Measurements from ENCODE around the gene MTOR. TPM values are rescaled to one million over a fixed set of nuclear protein-coding genes. Genes with fewer than 3 reads are reported as not detected.
"Not testable (repeated sequence)": the region's sequence is repeated elsewhere in the genome, so short reads cannot be mapped to it uniquely, and the experiment has no call there.

Gene MTOR
- total RNA-seq, 2 donors from 2014 or later, result 47.1 to 82.0 TPM

DNA sequence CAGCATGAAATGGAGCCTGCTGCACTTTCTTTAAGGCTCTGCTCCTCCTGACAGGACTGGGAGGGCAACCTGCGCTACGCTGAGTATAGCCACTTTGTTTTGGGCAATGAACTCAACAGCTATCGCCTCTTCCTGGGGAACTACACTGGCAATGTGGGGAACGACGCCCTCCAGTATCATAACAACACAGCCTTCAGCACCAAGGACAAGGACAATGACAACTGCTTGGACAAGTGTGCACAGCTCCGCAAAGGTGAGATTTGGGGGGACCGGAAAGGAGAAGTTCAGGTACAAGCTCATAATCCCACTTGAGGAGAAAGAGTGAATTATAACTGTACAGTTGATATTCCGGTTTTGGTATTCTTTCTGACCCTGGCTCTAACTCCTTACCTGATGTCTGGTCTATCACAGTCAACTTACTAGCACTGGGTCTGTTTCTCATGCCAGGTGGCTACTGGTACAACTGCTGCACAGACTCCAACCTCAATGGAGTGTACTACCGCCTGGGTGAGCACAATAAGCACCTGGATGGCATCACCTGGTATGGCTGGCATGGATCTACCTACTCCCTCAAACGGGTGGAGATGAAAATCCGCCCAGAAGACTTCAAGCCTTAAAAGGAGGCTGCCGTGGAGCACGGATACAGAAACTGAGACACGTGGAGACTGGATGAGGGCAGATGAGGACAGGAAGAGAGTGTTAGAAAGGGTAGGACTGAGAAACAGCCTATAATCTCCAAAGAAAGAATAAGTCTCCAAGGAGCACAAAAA, 67.8 kb downstream of the MTOR start:
- no peak for DNase-seq (ENCODE audit: low spot score)
- Mint-ChIP-seq H3K9me3 (no peaks in the 10 kb centered on the region), H3K27ac (no peak overlapping the region), H3K27me3 (no peaks in the 10 kb centered on the region), H3K36me3 (peaks cover 28% of the 10 kb centered on the region), H3K4me3 (no peak overlapping the region), H3K4me1 (ENCODE audit: low read depth in 2 of 2) (no peaks in the 10 kb centered on the region)
- ATAC-seq, result no peak

DNA sequence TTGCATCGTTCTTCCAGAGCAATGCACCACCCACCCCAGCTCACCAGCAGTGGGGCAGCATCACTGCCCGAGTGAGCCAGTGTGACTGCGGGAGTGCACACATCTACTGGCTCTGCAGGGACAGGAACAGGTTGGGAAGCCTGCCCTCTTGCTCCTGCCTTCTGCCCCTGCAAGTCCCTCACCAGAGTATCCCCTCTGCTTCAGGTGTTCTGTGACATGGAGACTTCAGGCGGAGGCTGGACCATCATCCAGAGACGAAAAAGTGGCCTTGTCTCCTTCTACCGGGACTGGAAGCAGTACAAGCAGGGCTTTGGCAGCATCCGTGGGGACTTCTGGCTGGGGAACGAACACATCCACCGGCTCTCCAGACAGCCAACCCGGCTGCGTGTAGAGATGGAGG, 69.0 kb downstream of the MTOR start:
- DNase-seq (ENCODE audit: low spot score) (no peak), ATAC-seq (no peak)
- Mint-ChIP-seq H3K4me3 (no peak overlapping the region), H3K9me3 (no peaks in the 10 kb centered on the region), H3K36me3 (peaks cover 19% of the 10 kb centered on the region), H3K4me1 (ENCODE audit: low read depth in 2 of 2) (peaks cover 0 to 5% of the 10 kb centered on the region in 2 donors), H3K27ac (no peak overlapping the region), H3K27me3 (no peaks in the 10 kb centered on the region)

DNA sequence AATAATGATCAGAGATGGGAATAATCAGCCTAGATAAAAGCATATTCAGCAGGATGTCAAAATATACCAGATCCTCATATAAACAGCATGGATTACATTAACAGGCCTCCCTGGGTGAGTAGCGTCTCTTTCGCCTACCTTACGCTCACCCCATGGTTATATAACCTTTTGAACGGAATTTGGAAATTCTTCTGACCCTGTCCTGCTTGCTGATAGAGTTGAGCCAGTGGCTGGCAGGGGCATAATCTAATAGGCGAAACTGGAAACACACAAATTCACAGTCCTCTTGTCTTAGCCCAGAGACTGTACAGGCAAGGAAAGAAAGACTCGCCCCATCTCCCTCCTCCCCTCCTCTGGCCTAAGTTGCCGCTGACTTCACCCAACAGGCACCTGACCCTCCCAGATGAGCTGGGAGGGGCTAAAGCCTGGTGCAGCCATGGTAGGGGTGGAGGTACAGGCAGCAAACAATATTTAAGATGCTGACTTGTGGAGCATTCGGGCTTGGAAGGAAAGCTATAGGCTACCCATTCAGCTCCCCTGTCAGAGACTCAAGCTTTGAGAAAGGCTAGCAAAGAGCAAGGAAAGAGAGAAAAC, 73.4 kb downstream of the MTOR start, which contains the start of gene ANGPTL7:
Gene ANGPTL7, plus strand, starts transcription at position 498 of the 594 bp plus-strand sequence. CDS start 225 bp downstream, outside the sequence.
- Mint-ChIP-seq H3K4me1 (ENCODE audit: low read depth in 2 of 2) (peaks cover 0 to 7% of the 10 kb centered on the region in 2 donors), H3K27me3 (no peaks in the 10 kb centered on the region), H3K27ac (no peak within 1 kb of the TSS), H3K4me3 (no peak within 1 kb of the TSS), H3K9me3 (no peaks in the 10 kb centered on the region), H3K36me3 (no peaks in the 10 kb centered on the region)
- no peak for ATAC-seq
- DNase-seq (ENCODE audit: low spot score), result no peak

DNA sequence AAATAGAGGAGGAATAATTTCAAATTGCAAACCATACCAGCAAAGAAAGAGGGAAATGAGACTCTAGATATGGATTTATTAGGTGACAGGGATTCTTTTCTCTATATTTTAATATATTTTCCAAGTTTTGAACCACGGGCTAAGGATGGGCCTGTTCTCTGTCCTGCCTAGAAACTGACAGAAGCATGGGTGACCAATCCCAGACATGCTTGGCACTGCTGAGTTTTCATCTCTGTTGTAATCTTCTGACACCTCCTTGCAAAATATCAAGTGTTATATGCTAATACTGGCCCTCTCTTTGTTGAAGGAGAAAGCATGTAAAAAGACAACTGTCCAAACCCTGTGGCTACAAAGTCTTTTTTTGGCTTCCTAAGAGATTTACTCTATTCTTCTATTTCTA, 74.0 kb downstream of the MTOR start:
- H3K4me1 Mint-ChIP-seq (ENCODE audit: low read depth in 2 of 2), result peaks cover 0 to 7% of the 10 kb centered on the region in 2 donors
- H3K27ac Mint-ChIP-seq, result no peak overlapping the region
- no peaks in the 10 kb centered on the region for H3K27me3 Mint-ChIP-seq
- peak in 1 of 2 donors; percentile 56 for ATAC-seq
- H3K9me3 Mint-ChIP-seq, result no peaks in the 10 kb centered on the region
- H3K4me3 Mint-ChIP-seq, result no peak overlapping the region
- H3K36me3 Mint-ChIP-seq, result no peaks in the 10 kb centered on the region
- DNase-seq (ENCODE audit: low spot score), result no peak

DNA sequence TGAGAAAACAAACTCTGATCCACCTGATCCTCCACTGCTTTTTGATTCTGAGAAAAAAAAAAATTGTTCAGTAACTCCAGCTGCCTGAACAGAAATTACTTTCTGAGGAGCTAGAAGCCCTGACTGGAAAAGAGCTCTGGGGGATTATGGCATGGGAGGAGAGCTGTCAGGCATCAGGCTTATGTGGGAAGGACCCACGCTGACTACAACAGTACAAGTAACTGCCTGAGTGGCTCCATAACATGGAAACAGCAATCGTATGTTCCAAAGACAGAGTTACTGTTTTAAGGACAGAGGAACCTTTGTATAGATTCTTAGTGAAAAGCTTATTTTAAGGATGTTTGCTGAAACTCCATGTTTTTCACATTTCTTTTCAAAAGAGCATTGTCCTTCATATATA, 74.4 kb downstream of the MTOR start:
- ATAC-seq (no peak), DNase-seq (ENCODE audit: low spot score) (no peak)
- H3K27ac Mint-ChIP-seq, result no peak overlapping the region
- no peak overlapping the region for H3K4me3 Mint-ChIP-seq
- H3K36me3 Mint-ChIP-seq, result no peaks in the 10 kb centered on the region
- peaks cover 0 to 7% of the 10 kb centered on the region in 2 donors for H3K4me1 Mint-ChIP-seq (ENCODE audit: low read depth in 2 of 2)
- no peaks in the 10 kb centered on the region for H3K9me3 Mint-ChIP-seq
- no peaks in the 10 kb centered on the region for H3K27me3 Mint-ChIP-seq

DNA sequence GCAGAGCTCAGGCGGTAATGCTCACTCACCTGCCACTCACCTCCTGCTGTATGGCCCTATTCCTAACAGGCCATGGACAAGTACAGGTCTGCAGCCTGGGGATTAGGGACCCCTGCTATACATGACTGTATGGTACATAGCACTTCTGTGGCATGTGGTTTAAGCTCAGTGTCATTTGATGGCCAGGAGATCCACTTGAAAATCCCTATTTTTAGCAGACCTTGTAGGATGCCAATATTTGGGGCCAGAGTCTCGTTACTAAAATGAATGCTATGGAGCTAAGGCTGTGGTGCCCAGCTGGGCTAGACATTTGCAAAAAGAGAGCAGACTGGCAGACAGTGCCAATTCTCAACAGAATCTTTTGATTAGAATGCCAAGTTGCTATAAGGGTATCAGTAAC, 74.9 kb downstream of the MTOR start:
- DNase-seq (ENCODE audit: low spot score), result no peak
- Mint-ChIP-seq H3K27me3 (no peaks in the 10 kb centered on the region), H3K36me3 (no peaks in the 10 kb centered on the region), H3K9me3 (no peaks in the 10 kb centered on the region), H3K4me1 (ENCODE audit: low read depth in 2 of 2) (peaks cover 0 to 7% of the 10 kb centered on the region in 2 donors), H3K4me3 (no peak overlapping the region), H3K27ac (no peak overlapping the region)
- ATAC-seq, result no peak

DNA sequence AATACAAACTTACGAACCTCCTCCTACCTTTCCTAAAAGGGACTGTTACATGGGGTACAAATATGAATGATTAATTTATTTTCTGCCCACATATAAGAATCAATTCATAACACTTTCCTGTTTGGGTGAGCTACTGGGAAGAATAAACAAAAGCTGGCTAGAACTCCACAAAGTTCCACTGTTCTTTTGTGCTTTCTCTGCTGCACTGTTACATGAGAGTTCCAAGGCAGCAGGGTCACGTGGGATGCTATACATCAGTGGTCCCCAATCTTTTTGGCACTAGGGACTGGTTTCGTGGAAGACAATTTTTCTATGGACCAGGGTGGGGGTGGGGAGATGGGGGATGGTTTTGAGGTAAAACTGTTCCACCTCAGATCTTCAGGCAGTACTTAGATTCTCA, 75.4 kb downstream of the MTOR start:
- Mint-ChIP-seq H3K9me3 (no peaks in the 10 kb centered on the region), H3K36me3 (no peaks in the 10 kb centered on the region), H3K27ac (no peak overlapping the region), H3K4me1 (ENCODE audit: low read depth in 2 of 2) (peaks cover 0 to 7% of the 10 kb centered on the region in 2 donors), H3K27me3 (no peaks in the 10 kb centered on the region), H3K4me3 (no peak overlapping the region)
- no peak for ATAC-seq
- no peak for DNase-seq (ENCODE audit: low spot score)

DNA sequence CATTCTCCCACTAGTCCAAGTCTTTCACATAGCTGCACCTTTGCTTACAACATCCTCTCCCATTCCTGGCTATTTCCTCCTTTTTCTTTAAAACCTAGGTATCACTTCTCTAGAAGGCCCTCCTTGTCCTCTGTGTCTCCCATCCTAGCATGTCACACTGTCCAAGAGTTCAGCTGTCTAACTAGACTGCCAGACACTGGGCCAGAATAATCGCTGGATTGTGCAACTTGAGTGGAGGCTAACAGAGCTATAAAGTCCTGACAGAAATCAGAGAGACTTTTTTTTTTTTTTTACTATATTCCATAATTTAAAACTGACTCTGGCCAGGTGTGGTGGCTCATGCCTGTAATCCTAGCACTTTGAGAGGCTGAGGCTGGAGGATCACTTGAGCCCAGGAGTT, 77.4 kb downstream of the MTOR start:
- no peaks in the 10 kb centered on the region for H3K36me3 Mint-ChIP-seq
- H3K27me3 Mint-ChIP-seq, result no peaks in the 10 kb centered on the region
- peaks cover 0 to 7% of the 10 kb centered on the region in 2 donors for H3K4me1 Mint-ChIP-seq (ENCODE audit: low read depth in 2 of 2)
- ATAC-seq, result no peak
- no peak for DNase-seq (ENCODE audit: low spot score)
- no peak overlapping the region for H3K4me3 Mint-ChIP-seq
- H3K27ac Mint-ChIP-seq, result no peak overlapping the region
- no peaks in the 10 kb centered on the region for H3K9me3 Mint-ChIP-seq

DNA sequence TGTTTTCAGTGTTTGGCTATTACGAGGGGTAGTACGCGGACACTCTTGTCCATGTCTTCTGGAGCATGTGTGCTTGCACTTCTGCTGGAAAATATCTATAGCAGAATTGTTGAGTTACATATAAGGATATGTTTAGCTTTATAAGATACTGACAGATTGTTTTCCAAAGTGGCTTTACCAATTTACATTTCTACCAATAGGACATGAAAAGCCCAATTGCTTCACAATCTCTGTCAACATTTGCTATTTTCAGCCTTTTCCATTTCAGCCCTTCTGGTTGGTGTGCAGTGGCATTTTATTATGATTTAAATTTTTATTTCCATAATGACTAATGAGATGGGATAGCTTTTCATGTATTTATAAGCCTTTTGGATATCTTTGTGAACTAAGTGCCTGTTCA, 79.5 kb downstream of the MTOR start:
- Mint-ChIP-seq H3K36me3 (no peaks in the 10 kb centered on the region), H3K4me1 (ENCODE audit: low read depth in 2 of 2) (peaks cover 0 to under 1% of the 10 kb centered on the region in 2 donors), H3K4me3 (no peak overlapping the region), H3K27me3 (no peaks in the 10 kb centered on the region), H3K27ac (no peak overlapping the region), H3K9me3 (no peaks in the 10 kb centered on the region)
- ATAC-seq, result no peak
- DNase-seq (ENCODE audit: low spot score), result no peak

DNA sequence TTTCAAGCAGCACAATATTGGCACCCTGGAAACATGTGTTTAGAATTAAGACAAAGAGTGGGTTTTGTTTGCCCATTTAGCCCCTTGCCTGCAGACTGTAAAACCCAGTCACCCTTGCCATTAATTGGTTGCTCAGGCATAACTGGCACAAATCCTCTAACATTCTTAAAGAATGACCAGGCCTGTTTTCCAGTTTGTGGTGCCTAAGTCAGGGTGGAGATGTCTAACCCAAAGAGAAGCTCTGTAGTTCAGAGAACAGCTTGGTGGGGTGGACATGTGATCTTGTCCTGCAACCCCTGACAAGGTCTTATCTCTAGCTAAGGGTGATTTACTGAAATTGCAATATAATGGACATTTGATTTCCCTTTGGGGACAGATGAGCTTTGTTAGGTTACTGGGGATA, 82.0 kb downstream of the MTOR start:
- ATAC-seq (no peak), DNase-seq (ENCODE audit: low spot score) (no peak)
- Mint-ChIP-seq H3K27ac (no peak overlapping the region), H3K36me3 (no peaks in the 10 kb centered on the region), H3K9me3 (no peaks in the 10 kb centered on the region), H3K4me1 (ENCODE audit: low read depth in 2 of 2) (peaks cover 0 to 6% of the 10 kb centered on the region in 2 donors), H3K4me3 (no peak overlapping the region), H3K27me3 (no peaks in the 10 kb centered on the region)

DNA sequence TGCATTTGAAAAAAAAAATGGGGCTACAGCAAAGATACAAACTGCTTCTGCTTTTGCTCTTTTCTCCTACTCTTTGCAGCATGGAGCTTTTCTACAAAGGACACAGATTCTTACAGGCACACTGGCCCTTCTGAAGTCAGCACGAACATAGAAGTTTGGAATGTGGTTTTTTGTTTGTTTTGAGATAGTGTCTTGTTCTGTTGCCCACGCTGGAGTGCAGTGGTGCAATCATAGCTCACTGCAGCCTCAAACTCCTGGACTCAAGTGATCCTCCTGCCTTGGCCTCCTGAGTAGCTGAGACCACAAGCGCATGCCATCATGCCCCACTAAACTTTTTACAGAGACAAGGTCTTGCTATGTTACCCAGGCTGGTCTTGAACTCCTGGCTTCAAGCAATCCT, 82.6 kb downstream of the MTOR start:
- not testable (repeated sequence) for DNase-seq (ENCODE audit: low spot score); H3K27me3 Mint-ChIP-seq; H3K36me3 Mint-ChIP-seq; H3K9me3 Mint-ChIP-seq; H3K27ac Mint-ChIP-seq; H3K4me1 Mint-ChIP-seq (ENCODE audit: low read depth in 2 of 2); ATAC-seq; H3K4me3 Mint-ChIP-seq

DNA sequence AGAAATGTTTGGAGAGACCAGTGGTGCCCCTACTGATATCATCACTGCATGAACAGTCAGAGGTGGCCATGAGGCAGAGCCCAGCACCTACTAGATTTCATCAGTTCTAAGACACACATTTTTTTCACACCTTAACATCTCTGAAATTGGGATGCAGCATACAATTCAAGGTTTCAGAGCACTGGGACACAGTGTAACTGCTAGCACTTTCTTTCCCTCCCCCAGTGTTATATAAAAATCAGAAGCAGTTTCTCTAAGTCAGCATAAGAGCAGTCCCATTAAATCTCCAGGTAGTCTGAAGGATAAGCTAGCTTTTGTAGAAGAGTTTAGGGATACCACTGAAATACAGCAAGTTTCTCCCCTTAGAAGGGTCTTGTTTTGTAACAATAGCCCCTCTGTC, 83.2 kb downstream of the MTOR start:
- H3K9me3 Mint-ChIP-seq, result no peaks in the 10 kb centered on the region
- H3K27me3 Mint-ChIP-seq, result no peaks in the 10 kb centered on the region
- DNase-seq (ENCODE audit: low spot score) (no peak), ATAC-seq (no peak)
- H3K4me1 Mint-ChIP-seq (ENCODE audit: low read depth in 2 of 2), result peaks cover 0 to 6% of the 10 kb centered on the region in 2 donors
- H3K4me3 Mint-ChIP-seq, result no peak overlapping the region
- H3K27ac Mint-ChIP-seq, result no peak overlapping the region
- no peaks in the 10 kb centered on the region for H3K36me3 Mint-ChIP-seq

DNA sequence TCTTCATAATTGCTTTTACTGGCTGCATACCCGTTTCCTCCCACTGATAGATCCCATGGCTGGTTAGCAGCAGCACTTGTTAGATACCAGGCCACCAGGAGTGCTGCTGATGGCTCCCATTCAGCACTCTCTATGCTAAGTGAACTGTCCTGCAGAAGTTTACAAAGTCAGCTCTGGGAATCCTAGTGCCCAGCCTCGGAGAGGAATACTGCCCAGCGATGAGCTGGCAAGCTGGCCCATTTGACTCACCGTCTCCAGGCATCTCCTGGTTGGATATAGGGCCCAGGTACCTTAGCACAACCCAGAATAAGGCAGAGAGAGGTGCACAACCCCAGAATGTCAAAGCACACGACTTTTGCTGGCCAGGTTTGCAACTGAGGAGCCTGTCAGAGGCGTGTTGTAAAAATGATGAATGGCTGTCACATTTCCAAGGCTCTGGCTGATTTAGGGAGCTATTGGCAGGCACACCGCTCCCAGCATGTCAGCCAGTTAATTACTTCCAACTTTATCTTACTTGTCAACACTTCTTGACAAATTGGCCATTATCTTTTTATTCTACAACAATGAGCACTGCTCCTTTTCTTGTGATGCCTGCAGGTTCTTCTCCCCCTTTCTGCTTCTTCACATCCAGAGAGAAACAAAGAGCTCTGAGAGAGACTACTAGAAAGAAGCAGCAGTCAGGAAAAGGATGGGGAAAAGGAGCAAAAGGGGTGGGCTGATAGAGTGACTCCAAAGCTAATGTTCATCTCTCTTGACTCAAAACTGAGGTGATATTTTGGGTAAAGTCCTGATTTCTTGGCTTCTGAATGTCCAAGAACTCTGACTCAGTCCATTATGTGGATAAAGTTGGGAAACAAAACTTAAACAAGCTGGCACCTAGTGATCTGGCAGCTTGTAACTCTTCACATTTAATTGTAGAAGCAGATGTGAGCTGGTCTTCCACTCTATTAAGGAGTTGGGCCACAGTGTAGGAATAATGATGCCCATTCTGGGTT, 84.0 kb downstream of the MTOR start:
- H3K4me3 Mint-ChIP-seq, result no peak overlapping the region
- ATAC-seq (no peak), DNase-seq (ENCODE audit: low spot score) (no peak)
- no peak overlapping the region for H3K27ac Mint-ChIP-seq
- no peaks in the 10 kb centered on the region for H3K27me3 Mint-ChIP-seq
- no peaks in the 10 kb centered on the region for H3K36me3 Mint-ChIP-seq
- H3K4me1 Mint-ChIP-seq (ENCODE audit: low read depth in 2 of 2), result peaks cover 0 to 6% of the 10 kb centered on the region in 2 donors
- no peaks in the 10 kb centered on the region for H3K9me3 Mint-ChIP-seq
